OCI-LY1 (cell line): ENCODE measurements around the gene GRIK2.

Experiments
- EZH2 ChIP-seq: fragments of 200-600 bp; sonication (generic), shearing (Covaris generic); IDR thresholded peaks from 2 replicates; pipeline ENCODE4 v1.8.0; 2017; ENCODE audit warnings: borderline replicate concordance, mixed run types, mild to moderate bottlenecking, antibody characterized with exemption, low read length, moderate library complexity, mixed read lengths
- TF ChIP-seq, protein P1 (sequence below): fragments of 200-600 bp; sonication (generic), shearing (Covaris generic); IDR thresholded peaks from 2 replicates; pipeline ENCODE4 v1.5.1; 2017; ENCODE audit warnings: mild to moderate bottlenecking, antibody characterized with exemption, low read length, moderate library complexity, mixed read lengths

DNA sequence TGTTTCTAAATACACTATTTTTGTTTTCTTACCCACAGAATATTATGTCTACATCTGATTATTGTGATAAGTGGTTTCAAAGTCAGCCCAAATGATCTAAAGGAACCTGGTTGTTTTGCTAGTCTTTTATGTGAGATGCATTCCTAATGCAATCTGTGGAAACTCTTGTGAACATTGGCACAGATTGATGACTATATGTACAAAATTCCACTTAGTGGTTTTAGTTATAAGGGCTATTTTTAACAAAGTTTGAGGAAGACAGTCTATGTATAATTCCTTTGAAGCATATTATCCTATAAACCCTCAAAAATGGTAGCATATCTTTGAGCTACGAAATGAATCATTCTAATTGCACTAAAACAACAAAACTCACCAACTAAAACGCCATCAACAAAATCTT, 140.9 kb downstream of the GRIK2 start:
- TF ChIP-seq, protein P1, sequence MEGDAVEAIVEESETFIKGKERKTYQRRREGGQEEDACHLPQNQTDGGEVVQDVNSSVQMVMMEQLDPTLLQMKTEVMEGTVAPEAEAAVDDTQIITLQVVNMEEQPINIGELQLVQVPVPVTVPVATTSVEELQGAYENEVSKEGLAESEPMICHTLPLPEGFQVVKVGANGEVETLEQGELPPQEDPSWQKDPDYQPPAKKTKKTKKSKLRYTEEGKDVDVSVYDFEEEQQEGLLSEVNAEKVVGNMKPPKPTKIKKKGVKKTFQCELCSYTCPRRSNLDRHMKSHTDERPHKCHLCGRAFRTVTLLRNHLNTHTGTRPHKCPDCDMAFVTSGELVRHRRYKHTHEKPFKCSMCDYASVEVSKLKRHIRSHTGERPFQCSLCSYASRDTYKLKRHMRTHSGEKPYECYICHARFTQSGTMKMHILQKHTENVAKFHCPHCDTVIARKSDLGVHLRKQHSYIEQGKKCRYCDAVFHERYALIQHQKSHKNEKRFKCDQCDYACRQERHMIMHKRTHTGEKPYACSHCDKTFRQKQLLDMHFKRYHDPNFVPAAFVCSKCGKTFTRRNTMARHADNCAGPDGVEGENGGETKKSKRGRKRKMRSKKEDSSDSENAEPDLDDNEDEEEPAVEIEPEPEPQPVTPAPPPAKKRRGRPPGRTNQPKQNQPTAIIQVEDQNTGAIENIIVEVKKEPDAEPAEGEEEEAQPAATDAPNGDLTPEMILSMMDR, result no peak
- no peak for TF ChIP-seq EZH2
